ENCODE measurements around the gene GMPPB.

GMPPB gene

DNA sequence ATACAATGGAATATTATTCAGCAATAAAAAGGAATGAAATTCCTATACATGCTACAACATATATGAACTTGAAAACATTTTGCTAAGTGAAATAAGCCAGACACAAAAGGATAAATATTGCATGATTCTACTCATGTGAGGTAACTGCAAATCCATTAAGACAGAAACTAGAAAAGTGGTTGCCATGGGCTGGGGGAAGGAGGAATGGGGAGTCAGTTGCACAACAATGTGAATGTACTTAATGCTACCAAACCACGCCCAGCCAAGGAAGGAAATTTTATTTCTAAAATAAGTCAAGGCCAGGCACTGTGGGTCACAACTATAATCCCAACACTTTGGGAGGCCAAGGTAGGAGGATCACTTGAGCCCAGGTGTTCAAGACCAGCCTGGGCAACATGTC, 9.8 kb upstream of the GMPPB start:
- in situ Hi-C loops (cut with MboI; ENCODE audit: low pct_unique_long_range_greater_than_20kb, low sequenced_read_pairs), result no loop called here
- DNase-seq, result no peak

DNA sequence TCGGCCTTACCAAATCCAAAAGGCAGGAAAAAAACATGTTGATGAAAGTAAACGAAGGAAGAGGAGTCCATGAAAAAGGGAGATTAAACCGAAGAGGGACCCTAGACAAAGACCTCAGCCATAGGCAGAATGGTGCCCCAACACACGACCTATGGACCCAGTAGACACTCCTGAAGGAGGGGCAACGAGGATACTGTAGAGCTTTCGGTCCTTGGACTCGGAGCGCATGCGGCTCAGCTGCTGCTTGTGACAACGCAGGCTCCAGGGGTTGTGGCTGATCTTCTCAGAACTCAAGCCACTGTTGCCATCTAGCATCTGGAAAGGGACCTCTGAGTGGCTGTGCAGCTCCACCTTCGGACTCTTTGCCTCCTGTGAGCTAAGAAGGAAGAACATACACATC, 8.8 kb upstream of the GMPPB start:
- in situ Hi-C loops (cut with MboI; ENCODE audit: low pct_unique_long_range_greater_than_20kb, low sequenced_read_pairs), result no loop called here

DNA sequence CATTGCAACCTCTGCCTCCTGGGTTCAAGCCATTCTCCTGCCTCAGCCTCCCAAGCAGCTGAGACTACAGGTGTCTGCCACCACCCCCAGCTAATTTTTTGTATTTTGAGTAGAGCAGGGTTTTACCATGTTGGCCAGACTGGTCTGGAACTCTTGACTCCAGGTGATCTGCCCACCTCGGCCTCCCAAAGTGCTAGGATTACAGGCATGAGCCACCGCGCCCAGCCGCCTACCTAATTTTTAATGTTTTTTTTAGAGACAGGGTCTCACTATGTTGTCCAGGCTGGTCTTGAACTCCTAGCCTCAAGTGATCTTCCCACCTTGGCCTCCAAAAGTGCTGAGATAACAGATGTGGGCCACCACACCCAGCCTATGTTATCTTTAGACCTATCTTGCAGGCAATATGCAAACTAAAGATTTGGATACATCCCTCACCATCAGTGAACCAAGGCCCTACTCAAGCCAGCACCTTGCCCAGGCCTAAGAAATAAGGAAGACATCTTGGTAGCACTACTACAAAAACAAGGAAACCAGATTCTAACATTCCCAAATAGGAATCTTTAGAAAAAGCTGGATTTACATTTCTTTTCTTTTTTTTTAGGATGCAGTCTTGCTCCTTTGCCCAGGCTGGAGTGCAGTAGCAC, 6.3 kb upstream of the GMPPB start:
- no peak for DNase-seq
- in situ Hi-C loops (cut with MboI; ENCODE audit: low pct_unique_long_range_greater_than_20kb, low sequenced_read_pairs), result no loop called here

More for the DNA sequence above, 8.8 kb upstream of the GMPPB start:
- DNase-seq, result no peak

DNA sequence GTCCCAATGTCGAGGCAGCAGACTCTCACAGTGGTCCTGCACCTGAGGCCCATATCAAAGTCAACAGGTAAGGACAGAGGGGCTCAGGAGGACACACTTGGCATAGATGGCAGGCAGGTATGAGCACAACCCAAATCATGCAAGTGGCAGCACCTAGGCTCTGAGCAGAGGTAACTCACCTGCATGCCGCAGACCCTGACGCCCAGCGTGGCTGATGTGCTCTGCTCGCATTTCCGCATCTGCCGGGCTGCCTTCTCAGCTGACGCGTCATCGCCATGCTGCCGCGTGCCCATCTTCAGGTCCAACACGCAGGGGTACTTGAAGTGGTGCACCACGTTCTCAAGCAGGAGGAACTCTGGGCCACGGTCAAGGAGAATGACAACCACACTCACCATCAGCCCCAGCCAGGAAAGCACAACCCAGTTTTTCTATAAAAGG, 4.2 kb upstream of the GMPPB start:
- no peak for DNase-seq
- in situ Hi-C loops (cut with MboI; ENCODE audit: low pct_unique_long_range_greater_than_20kb, low sequenced_read_pairs), result no loop called here

DNA sequence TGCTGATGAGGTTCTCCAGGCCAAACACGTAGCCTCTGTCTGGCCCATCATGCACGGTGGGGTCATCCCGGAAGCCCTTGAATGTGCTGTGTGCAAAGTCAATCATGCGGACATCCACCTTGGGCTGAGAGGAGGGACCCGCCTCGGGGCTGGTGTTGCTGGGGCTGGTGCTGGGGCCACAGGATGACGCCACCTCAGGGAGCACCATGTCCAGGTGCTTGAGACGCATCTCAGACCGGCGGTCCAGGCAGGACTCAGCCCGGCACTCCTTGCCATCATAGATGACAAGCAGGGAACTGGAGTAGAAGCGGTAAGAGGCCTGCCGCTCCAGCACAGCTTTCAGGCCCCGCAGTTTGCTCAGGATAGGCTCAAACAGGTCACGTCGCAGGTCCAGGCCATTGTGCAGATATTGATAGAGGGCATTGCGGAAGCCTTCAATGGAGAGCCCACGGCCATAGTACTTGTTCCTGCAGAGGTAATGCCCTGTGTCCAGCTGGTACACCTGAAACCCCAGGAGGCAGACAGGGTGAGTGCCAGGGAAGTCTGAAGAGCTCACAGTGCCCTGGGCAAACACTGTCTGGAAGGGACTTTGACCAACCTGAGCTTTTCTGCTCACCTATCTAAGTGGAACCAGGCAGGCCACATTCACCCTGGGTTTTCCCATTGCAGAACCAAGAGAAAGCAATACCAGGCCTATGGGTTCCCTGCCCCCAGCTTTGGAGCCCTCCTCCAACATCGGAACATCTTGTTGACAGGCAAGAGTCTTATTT, 3.6 kb upstream of the GMPPB start:
- DNase-seq, result no peak
- in situ Hi-C loops (cut with MboI; ENCODE audit: low pct_unique_long_range_greater_than_20kb, low sequenced_read_pairs), result no loop called here

DNA sequence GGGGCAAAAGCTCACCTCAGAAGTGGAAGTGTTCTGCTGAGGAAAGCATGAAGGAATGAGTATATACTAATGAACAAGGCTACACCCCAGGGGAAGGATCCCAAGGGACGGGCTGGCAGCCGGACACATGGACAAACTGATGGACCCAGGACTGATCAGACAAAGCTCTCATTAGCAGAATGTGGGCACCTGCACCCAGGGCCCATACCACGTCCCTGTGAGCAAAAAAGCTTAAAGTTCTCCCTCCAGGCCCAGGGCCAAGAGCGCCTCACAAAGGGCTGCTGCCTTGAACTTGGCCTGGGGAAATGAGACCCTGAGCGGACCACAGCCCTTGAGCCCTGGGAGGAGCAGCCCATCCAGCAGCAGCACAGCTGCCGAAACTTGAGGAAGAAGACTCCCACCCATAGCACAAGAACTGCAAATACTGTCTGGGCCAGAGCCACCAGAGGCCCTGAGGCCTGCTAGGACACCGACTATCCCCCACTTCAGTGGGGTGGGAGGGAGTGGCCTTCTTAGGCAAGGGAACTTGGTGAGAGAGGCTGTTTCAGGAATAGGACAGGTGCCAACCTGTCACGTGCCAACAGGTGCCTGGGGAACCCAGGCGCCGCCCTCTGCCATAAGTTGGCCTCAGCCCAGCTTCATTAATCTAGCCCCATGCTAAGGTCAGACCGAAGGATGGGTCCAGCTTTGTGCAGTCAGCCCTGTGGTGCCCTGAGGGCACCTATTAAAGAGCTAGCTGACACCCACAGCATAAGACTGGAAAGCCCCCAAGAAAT, 2.3 kb upstream of the GMPPB start:
- no peak for DNase-seq
- in situ Hi-C loops (cut with MboI; ENCODE audit: low pct_unique_long_range_greater_than_20kb, low sequenced_read_pairs), result no loop called here

DNA sequence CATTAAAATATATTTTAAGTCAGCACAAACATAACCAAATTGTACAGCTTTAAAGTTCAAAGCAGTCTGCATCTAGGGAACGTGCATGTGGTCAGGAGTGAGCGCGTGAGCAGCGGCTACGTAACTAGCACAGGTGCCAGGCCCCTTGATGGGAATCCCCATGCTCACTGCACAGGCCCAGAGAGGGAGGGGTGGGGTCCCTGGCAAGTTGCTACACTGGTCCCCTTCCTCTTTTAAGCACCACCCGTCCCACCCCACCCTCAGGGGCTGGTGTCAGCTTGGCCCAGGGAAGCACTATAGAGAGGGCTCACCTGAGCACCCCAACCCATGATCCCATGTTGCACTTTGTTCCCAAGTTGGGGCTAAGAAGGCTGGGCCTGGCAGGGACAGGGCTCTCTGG, 835 bp upstream of the GMPPB start:
- in situ Hi-C loops (cut with MboI; ENCODE audit: low pct_unique_long_range_greater_than_20kb, low sequenced_read_pairs), result no loop called here
- DNase-seq, result no peak

DNA sequence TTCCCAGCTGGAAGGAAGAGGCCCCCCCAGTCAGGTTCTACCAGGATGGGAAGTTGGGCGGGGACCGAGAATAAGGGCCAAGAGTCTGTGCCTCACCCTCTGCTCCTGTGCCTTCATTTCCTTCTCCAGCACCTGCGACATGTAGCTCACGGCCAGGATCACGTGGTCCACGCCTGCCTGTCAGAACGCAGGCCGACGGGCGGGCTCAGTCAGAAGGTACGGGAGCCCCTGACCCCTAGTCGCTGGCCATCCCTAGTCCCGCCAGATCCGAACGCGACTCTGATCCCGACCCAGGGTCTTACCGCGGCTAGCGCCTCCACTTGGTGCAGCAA, 489 bp downstream of the GMPPB start:
- in situ Hi-C loops (cut with MboI; ENCODE audit: low pct_unique_long_range_greater_than_20kb, low sequenced_read_pairs), result no loop called here
- peak; percentile 40 for DNase-seq

DNA sequence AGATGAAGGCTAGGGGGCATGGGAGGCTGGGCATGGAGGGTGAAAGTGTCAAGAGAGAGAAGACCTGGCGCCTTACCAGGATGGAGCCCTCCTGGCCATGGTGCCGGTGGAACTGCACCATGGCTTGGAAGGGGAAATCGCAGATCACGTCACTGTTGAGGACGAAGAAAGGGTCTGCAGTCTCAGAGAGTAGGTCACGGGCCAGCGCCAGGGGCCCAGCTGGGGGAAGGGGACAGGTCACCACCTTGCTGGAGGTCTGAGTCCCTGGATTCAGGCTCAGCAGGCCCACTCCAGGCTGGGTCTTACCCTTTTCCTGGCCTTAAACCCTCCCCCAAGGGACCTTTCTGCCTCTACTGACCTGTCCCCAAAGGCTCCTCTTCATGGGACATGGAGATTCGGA, 855 bp downstream of the GMPPB start:
- no peak for DNase-seq
- in situ Hi-C loops (cut with MboI; ENCODE audit: low pct_unique_long_range_greater_than_20kb, low sequenced_read_pairs), result no loop called here

DNA sequence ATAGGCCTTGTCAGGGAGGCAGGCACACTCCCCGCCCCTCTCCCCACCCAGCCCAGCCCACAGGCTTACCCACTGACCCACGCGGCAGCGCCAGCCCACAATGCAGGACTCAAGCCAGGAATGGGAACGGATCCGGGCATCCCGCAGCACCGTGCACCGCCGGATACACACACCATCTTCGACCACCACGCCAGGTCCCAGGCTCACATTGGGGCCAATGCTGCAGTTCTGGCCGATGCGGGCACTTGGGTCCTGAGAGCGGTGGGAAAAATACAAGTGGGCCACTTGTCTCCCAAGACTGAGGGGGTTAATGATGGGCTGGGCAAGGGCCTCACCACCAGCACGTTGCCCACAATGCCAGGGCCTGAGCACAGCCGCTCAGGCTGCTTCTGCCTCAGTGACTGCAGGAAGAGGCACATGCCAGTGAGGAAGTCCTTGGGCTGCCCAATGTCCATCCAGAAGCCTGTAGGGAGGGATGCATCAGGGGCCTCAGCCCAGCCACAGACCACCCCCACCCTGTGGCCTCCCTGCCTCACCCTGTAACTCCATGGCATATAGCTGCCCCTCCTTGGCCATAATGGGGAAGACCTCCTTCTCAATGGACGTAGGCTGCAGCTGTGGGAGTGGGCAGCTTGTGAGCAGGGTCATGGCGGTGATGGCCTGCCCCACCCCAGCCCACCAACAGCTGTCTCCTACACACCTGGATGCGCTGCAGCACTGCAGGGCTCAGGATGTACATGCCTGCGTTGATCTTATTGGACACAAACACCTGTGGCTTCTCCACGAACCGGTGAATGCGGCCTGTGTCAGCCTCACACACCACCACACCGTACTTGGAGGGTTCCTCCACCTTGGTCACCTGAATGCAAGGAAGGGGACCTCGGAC, 1.6 kb downstream of the GMPPB start:
- in situ Hi-C loops (cut with MboI; ENCODE audit: low pct_unique_long_range_greater_than_20kb, low sequenced_read_pairs), result no loop called here
- DNase-seq, result no peak

DNA sequence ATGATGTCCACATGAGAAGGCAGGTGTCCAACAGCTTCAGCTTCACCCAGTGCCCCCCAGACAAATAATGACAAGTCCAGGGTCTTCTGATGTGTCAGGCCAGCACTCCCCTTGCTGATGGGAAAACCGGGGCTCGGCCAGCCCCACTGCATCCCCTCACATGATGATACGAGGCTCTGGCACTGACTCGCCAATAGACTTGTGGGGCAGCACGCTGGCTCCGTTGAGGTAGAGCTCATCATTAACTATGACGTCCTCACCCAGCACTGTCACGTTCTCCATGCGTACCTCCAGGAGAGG, 2.2 kb downstream of the GMPPB start:
- DNase-seq, result no peak
- in situ Hi-C loops (cut with MboI; ENCODE audit: low pct_unique_long_range_greater_than_20kb, low sequenced_read_pairs), result no loop called here

DNA sequence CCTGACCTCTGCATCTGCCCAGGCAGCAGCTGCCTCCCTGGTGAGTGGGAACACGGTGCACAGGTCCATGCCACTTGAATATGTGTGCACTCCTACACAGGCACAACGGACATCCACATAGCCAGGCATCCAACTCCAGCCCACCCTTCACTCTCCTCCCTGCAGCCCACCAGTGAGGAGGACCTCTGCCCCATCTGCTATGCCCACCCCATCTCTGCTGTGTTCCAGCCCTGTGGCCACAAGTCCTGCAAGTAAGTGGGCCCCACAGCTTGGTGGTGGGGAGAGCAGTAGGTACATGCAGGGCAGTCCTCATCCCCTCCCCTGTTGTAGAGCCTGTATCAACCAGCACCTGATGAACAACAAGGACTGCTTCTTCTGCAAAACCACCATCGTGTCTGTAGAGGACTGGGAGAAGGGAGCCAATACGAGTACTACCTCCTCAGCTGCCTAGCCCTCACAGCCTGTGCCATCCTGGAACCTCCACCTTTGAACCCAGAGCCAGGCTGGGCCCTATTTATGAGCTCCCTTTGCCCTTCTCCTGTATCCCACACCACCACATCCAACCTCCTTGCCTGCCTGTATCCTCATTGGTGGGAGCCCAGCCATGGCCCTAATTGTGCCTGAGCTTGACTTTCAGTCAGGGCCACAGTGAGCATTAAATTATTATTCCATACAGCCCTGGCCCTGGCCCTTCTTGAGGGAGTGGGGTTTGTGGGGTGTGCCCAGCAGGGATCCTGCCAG, 2.7 kb downstream of the GMPPB start:
- in situ Hi-C loops (cut with MboI; ENCODE audit: low pct_unique_long_range_greater_than_20kb, low sequenced_read_pairs), result no loop called here

DNA sequence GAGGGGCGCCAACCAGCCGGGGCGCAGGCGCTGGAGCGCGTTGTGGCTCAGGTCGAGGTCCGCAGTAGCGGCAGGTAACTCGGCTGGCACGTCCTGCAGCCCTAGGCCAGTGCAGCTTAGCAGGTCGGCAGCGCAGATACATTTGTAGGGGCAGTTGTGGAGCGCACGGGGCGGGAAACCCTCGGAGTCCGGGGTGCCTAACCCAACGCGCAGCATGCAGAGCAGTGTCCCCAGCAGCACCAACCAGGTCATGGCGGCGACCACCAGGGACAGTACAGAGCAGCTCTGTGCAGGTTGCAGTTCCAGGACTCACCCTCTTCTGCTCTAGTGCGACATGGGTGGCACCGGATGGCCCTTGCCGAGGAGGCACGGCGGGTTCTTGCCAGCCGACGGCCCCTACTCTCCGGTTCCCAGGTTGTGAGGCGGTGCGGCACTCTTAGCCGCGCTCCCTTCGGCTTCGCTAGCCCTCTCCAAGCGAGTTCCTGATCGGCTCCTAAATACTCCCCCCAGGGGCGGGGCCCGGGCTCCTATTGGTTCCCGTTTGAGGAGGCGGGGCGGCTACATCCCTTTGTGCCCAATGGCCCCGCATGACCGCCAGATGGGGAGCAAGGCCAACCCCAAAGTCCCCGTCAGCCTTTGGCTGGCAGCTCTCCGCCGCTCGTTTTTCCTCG, 4.4 kb downstream of the GMPPB start, which contains the start of gene AMIGO3:
Gene AMIGO3 (minus strand): TSS at position 471 of the 671 bp plus-strand sequence. CDS start 219 bp downstream, at position 252.
- in situ Hi-C loops (cut with MboI; ENCODE audit: low pct_unique_long_range_greater_than_20kb, low sequenced_read_pairs), result no loop called here
- DNase-seq, result peak; percentile 85

More for the DNA sequence above, 2.7 kb downstream of the GMPPB start:
- DNase-seq, result no peak

DNA sequence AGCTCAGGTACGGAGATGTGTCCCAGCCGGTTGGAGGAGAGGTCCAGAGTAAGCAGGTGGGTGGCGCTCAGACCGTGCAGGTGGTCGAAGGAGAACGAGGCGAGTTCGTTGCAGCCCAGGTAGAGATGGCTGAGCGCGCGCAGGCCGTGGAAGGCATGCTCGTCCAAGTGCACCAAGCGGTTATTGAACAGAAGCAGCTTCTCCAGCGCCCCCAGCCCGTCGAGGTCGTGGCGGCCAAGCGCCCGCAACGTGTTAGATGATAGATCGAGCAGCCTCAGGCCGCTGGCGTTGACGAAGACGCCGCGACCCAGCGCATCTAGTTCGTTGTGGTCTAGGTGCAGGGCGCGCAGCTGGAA, 4.9 kb downstream of the GMPPB start:
- in situ Hi-C loops (cut with MboI; ENCODE audit: low pct_unique_long_range_greater_than_20kb, low sequenced_read_pairs), result no loop called here
- DNase-seq, result no peak

DNA sequence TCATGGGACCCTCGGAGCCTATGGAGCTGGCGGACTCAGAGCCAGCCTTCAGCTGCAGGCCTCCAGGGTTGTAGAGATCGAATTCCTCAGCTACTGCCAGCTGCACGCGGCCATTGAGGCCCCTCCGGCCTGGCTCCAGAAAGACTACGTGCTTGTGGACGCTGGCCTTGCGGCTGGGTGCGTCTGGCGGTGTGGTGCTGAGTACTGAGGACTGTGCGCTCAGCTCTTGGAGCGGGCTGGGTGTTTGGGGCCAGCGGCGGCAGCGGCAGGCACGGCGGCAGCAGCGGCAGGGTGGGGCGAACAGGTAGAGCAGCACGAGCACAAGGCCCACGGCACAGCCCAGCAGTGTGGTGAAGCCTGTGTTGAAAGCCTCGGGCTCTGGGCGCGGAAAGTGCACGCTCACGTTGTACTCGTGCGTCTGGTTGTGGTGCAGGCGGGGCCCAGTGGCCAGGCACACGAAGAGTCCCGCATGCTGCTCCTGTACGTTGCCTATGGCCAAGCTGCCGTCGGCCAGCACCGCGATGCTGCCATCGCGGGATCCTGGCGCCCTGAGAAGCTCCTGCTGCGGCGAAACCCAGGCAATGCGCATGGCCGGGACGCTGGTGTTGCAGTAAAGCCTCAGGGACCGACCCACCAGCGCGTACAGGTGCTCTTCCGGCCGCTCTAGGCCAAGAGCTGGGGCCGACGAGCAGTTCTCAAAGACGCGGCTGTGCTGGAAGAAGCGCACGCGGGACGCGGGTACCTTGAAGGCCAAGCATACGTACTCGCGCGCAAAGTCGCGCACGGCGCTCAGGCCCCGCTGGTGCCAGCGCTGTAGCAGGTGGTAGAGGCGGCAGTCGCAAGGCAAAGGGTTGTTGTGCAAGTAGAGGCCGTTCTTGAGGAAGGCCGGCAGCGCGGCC, 5.5 kb downstream of the GMPPB start:
- no peak for DNase-seq
- in situ Hi-C loops (cut with MboI; ENCODE audit: low pct_unique_long_range_greater_than_20kb, low sequenced_read_pairs), result no loop called here

DNA sequence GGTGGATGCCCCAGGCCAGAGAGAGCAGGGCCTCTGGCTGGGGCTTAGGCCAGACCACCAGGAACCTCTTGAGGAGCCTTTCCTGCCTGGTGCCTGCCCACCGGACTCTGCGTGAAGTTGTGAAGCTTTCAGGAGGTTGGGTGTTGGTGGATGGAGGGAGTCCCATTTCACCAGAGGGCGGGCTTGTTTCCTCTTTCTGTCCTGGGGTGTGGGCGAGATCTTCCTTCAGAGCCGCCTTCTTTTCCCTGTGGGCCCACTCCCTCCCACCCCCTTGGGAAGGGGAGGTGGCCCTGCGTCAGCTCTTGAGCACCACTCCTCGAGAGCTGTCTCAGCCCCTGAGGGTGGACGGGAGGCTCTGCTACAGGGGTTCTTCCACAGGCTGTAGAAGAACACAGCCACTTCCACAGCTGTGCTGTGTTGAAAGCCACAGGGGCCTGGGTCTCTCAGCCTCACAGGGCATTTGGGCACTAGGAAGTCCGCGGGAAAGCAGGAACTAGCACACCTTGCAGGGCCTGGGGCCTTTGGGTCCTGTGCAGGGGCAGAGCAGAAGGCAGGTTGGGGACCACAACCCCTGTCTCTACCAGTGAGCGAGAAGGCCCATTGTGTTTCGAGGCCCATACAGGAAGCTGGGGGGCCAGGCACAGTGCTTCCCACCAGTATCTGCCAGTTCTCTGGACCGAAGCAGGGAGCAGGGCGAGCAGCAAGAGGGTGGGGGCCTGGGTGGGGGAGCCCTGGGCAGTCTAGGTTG, 6.4 kb downstream of the GMPPB start:
- in situ Hi-C loops (cut with MboI; ENCODE audit: low pct_unique_long_range_greater_than_20kb, low sequenced_read_pairs), result no loop called here
- no peak for DNase-seq

DNA sequence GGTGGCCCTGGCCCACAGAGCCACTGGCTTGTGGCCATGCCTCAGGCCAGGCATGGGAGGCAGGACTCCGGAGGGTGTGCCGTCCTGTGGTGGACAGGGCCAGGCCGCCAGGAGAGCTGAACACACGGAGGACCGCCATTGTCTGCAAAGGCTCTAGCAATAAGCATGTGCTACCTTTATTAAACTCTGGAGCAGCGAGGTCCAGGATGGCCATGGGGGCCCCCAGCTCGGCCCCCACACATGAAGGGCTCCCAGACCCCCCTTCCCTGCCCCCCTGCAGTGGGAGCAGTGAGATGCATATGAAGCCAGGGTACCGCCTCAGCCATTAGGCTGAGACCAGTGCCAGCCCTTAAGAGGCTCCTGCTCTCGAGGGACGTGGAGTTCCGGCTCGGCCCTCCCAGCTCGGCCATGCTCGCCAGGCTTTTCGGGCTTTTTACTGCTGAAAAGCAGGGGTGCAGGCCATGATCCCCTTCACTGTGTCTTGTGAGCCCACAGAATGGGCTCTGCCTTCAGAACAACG, 7.0 kb downstream of the GMPPB start:
- in situ Hi-C loops (cut with MboI; ENCODE audit: low pct_unique_long_range_greater_than_20kb, low sequenced_read_pairs), result no loop called here
- no peak for DNase-seq
